Stimulated activated CD4-positive, alpha-beta T cell treated with anti-CD3 and anti-CD28 coated beads, Interleukin-12 subunit alpha, Interleukin-12 subunit beta, amount 100 ng/mL, for 4 hours (primary cell): ENCODE data around the gene PARP12.

Experiments
- DNase-seq: peaks from one replicate; pipeline ENCODE4 v3.0.0-alpha.2; 2020

The PARP12 gene

GRCh38 chr7:140058517-140058916 lies 4.2 kb downstream of the PARP12 start:
- no peak for DNase-seq

GRCh38 chr7:140057143-140057535 lies 5.6 kb downstream of the PARP12 start:
- no peak for DNase-seq

DNA sequence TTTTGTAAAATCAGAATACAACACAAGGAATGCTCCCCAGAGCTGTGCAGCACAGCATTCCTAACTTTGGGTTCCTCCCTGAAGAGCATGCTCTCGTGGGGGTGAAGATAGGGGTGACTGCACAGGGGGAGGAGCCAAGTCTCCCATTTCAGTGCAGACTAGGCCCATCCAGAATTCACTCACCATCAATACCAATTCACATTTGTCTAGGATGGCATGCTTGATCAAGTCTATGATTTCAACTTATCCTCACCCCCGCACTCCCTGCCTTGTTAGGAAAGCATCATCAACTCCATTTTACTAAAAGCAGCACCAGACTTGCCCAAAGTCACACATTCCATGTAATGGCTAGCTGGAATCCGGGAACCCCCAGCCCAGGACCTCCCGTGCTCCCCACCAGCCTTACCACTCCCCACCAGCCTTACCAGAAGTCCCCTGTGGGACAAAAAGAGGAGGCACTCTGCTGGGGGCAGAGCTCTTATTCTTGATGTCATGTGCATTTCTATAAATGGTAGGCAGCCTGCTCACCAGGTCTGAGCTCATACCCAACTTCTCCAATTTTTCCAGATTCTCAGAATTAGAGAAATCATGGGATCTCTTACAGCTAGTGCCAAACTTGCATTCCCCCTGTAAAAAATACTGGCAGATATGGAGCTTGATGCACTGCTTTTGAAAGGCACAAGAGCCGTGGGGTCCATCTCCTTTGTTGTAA lies 6.2 kb downstream of the PARP12 start:
- no peak for DNase-seq

GRCh38 chr7:140055833-140056232 lies 6.9 kb downstream of the PARP12 start:
- DNase-seq: no peak

- no peak for DNase-seq
Observed at GRCh38 chr7:140054751-140055150, 8.0 kb downstream of the PARP12 start.

DNA sequence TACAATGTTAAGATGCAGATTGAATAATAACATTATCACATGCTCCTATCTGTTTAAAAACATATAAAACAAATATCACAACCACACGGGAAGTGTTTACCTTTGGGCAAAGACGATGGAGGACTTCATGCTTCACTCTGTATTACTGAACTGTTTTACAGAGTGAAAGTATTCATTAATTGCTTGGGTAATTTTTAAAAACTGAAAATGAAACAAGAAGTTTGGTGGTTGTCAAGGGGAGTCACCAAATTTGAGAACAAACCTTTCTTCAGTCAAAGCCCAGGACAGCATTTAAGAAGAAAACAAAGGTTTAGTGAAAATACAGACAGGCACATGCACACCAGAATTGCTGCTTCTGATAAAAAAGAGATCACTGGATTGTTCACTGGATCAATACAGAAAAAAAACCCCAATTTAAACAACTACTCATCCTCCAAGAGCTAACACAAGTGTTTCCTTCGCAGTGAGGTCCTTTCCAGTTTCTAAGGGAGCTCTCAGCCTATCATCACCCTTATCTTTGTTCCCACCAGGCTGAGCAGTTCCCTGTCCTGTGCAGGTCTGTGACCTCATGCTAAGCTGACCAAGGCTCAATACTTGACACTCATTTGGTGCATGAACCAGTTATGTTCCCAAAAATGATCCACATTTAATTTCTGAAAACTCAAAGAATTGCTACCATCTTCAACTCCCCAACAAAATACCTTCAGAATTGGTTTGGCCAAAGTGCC lies 8.8 kb downstream of the PARP12 start:
- no peak for DNase-seq

GRCh38 chr7:140051820-140052219 lies 10.9 kb downstream of the PARP12 start:
- DNase-seq: no peak

GRCh38 chr7:140050100-140050499 lies 12.7 kb downstream of the PARP12 start:
- no peak for DNase-seq

GRCh38 chr7:140049339-140050024 lies 13.3 kb downstream of the PARP12 start:
- no peak for DNase-seq

- DNase-seq: no peak
Observed at GRCh38 chr7:140048989-140049338, 13.8 kb downstream of the PARP12 start.

DNA sequence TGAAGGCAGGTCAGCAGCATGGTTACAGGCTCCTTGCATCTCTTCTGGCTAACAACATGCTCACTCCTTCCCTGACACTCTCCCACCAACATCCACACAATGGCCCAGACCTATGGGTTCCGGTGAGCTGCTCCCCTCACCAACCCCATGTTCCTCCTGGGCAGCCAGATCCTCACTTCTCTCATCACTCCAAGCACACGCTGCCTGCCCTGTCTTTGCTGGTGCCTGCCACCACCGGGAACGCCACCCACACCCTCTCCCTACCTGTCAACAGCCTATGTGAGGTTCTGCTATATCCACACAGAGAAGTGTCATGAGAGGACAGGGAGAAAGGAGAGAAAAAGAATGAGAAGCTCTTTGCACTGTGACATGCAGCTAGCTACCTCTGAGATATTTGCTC lies 14.6 kb downstream of the PARP12 start:
- DNase-seq: no peak

DNA sequence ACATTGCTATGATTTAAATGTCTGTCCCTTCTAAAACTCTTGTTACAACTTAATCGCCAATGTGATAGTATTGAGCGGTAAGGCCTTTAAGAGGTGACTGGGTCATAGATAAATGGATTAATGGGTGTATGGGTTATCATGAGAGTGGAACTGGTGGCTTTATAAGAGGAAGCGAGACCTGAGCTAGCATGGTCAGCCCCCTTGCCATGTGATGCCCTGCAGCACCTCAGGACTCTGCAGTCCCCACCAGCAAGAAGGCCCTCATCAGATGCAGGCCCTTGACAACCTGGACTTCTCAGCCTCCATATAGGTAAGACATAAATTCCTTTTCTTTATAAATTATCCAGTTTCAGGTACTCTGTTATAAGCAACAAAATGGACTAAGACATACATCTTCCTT lies 15.6 kb downstream of the PARP12 start:
- no peak for DNase-seq

DNA sequence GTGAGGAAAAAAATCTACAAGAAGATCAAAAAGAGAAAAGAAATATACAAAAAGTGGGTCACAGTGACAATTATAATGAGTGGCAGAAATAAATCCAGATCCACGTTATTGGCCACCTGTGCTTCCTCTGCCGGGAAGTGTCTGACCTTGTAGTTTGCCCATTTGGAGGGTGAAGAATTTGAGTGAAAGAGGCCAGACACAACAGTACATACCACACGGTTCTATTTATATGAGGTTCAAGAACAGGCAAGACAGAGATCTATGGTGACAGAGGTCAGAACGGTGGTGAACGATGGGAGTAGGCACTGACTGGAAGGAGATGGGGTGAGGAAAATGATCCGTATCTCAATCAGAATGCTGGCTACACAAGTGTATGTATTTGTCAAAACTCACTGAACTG lies 17.1 kb downstream of the PARP12 start:
- DNase-seq: no peak

DNA sequence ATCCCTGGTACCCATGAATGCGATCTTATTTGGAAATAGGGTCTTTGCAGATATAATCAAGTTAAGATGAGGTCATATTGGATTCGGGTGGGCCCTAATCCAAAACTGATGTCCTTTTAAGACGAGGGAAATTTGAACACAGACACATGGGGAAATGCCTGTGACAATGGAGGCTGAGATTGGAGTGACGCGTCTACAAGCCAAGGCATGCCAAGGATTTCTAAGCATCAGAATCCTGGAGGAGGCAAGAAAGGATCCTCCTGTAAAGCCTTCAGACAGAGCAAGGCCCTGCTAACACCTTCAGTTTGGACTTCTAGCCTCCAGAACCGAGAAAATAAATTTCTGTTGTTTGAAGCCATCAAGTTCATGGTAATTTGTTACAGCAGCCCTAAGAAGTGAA lies 18.5 kb downstream of the PARP12 start:
- DNase-seq: no peak

DNA sequence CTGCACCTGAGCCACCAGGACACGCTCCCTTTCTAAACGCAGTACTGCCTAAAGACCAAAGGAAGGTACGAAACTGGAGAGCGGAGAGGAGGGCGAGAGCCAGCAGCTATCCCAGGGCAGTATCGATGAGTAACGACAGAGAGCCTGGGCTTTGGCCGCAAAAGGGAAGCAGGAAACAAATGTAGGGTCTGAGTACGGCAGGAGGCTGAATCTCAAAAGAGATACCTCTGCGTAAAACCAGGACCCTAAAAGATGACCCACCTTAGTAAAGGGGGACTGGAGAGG lies 20.4 kb downstream of the PARP12 start:
- DNase-seq: no peak

DNA sequence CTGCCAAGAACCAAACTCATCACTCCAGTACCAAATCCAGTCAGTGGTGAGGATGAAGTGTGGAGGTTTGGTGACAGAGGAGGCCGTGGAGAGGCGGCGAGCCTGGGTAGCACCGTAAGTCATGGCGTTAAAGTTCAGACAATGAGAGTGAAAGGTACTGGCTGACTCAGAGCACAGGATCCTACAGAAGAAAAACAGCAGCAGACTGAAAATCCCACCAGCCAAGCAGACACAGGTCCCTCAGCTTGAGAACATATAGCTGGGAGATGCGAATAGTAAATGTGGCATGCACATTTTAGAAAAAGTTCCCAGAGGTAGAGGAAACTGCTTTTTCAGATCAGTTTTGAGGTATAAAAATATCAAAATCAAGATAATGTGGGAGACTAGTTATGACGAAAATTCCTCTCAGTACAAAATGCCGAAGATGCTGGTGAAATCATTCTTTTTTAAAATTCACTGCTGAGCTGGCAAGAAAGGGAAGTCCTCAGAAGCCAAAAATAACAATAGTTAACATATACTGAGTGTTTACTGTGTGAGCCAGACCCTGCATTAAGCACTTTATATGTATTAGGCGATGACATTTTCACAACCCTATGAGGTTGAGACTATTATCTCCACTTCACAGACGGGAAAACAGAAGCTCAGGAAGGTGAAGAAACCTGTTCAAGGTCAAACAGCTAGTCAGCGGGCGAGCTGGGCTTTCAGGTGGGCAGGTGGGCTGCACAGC lies 20.9 kb downstream of the PARP12 start:
- DNase-seq: no peak

- DNase-seq: no peak
Observed at GRCh38 chr7:140039896-140040295, 22.9 kb downstream of the PARP12 start.

DNA sequence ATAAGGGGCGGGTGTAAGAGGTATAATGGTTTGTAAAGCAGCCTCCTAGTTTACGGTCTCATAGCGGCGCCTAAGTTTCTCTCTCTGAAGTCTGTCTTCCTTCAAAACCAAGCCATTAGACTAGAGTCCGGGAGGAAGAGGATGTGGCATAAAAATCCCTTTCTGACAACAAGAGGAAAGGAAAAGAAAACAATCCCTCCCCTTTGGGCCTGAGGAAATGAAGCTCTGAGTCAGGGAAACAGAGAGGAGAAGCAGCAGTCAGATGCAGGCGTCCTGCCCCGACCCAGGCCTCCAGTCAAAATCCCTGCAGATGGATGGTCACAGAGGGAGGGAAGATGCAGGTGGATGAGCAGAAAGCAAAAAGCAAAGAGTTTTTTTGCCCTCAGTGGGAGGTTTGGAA lies 23.7 kb downstream of the PARP12 start:
- DNase-seq: no peak

DNA sequence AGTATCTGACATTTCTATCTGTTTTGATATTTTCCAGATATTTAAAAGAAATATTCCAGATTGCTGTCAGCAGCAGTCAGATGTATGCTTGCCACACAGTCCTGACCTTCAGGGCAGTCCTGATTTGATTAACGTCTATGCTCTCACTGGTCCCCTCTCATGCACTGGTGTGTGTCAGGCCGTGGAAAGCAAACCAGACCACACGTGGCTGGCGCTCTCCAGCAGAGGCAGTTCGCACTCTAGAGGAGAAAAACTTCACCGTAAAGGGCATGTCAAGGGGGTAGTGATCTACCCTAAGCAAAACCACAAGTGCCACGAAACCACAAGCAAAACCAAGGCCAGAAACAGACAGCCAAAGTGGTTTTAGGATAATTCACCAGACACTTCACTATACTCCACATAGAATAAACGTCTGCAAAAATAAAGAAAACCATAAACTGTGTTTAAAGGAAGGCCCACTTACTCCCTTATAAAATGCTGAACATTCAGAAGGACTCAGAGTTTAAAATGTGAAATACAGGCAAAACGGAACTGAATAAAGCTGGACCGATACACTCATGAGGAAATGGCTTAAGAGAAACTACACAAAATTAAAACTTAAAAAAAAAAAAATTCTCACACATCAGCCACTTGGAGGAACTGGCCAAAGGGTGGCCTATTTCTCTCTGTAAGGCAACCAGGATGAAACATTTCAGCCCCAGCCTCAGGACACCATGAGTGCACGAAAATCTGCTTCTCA lies 26.4 kb downstream of the PARP12 start:
- no peak for DNase-seq

DNA sequence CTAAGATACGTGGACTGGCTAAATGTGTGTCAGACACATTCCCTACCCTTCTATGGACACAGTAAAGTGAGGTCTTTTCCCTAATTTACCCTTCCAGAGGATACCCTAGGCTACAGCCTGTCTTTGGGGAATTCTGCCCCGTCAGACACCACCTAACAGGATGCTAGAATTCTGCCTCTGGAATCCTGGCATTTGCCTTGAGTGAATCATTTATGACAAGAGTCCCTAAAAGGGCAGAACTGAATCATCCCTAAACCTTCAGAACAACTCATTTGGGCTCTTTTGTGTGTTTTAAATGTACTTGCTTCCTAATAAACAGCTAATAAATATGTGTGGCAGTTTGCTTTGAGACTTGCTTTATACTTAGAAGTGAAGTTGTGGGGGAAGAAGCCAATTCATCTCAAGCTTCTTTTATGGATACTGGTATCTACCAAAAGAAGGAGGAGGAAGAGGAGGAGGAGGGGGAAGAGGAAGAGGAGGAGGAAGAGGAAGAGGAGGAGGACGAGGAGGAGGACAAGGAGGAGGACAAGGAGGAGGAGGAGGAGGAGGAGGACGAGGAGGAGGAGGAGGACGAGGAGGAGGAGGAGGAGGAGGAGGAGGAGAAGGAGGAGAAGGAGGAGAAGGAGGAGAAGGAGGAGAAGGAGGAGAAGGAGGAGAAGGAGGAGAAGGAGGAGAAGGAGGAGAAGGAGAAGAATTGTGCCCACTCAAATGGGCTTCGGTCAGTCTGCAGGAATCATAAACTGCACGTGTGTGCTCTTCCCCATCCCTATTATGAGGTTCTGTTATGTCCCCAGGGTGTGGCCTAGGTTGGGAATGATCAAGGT lies 27.1 kb downstream of the PARP12 start:
- DNase-seq: no peak

DNA sequence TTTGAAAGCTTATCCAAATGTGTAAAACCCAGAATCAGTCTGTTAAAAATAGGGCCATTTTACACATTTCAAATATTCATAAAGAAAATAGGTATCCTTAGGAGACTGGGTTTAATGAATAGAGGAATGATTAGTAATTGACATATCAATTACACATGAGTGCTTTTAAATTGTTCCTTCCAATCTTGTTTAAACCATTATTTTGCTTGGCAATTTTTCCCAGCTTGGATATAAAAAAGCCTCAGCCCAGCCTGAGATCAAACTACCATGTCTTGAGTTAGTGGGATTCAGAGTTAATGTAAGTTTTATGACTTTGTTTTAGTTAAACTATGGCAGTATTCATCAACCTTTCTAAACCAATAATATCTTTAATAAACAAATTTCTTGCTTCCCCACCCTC lies 28.3 kb downstream of the PARP12 start:
- DNase-seq: no peak

- DNase-seq: no peak
Observed at GRCh38 chr7:140033779-140034363, 28.9 kb downstream of the PARP12 start.
